NT2/D1 (cell line): ENCODE measurements around the gene ADARB2.

Source experiments
- DNase-seq: peaks from one replicate; pipeline ENCODE4 v3.0.0-alpha.2; 2011; ENCODE audit warnings: low read depth, low spot score
- H3K27me3 ChIP-seq: 2 replicates; pipeline ENCODE4 v1.6.0; 2011; ENCODE audit warnings: mild to moderate bottlenecking; ENCODE audit not compliant: insufficient read length, insufficient read depth
- H3K36me3 ChIP-seq: 2 replicates; pipeline ENCODE4 v1.6.1; 2011; ENCODE audit warnings: mild to moderate bottlenecking, low read length, mixed read lengths; ENCODE audit not compliant: insufficient read depth, insufficient read length
- H3K4me1 ChIP-seq: 2 replicates; pipeline ENCODE4 v1.5.1; 2011; ENCODE audit not compliant: insufficient read depth, insufficient read length
- H3K4me3 ChIP-seq: 2 replicates; pipeline ENCODE4 v1.5.1; 2011; ENCODE audit warnings: low read depth; ENCODE audit not compliant: insufficient read length
- H3K9ac ChIP-seq: 2 replicates; pipeline ENCODE4 v1.6.0; 2011; ENCODE audit warnings: low read depth; ENCODE audit not compliant: insufficient read length
- H3K9me3 ChIP-seq: 2 replicates; pipeline ENCODE4 v1.5.1; 2011; ENCODE audit warnings: mild to moderate bottlenecking, low read length; ENCODE audit not compliant: insufficient read depth
- SUZ12 ChIP-seq: IDR thresholded peaks from 2 replicates; pipeline ENCODE4 v1.6.1; 2011; ENCODE audit not compliant: insufficient read length, insufficient read depth; ENCODE audit errors: extremely low read depth
- YY1 ChIP-seq: IDR thresholded peaks from 2 replicates; pipeline ENCODE4 v1.6.1; 2011; ENCODE audit not compliant: insufficient read length, insufficient read depth
- ZNF274 ChIP-seq: IDR thresholded peaks from 2 replicates; pipeline ENCODE4 v1.6.1; 2011; ENCODE audit warnings: mild to moderate bottlenecking, low read depth, low read length

The ADARB2 gene

GRCh38 chr10:1504940-1505339, 232.4 kb downstream of the ADARB2 start:
- peaks cover 9% of the 10 kb centered on the region; the same call in 1 of the 2 replicates for H3K9me3 ChIP-seq
- no peaks in the 10 kb centered on the region for H3K36me3 ChIP-seq
- DNase-seq, result no peak
- no peaks in the 10 kb centered on the region for H3K4me1 ChIP-seq
- no peak overlapping the region for H3K4me3 ChIP-seq
- H3K27me3 ChIP-seq, result no peaks in the 10 kb centered on the region
- no peak overlapping the region for H3K9ac ChIP-seq
- TF ChIP-seq SUZ12 (no peak), YY1 (no peak), ZNF274 (no peak)

- no peaks in the 10 kb centered on the region for H3K27me3 ChIP-seq
Observed at GRCh38 chr10:1504286-1504685, 233.0 kb downstream of the ADARB2 start.

DNA sequence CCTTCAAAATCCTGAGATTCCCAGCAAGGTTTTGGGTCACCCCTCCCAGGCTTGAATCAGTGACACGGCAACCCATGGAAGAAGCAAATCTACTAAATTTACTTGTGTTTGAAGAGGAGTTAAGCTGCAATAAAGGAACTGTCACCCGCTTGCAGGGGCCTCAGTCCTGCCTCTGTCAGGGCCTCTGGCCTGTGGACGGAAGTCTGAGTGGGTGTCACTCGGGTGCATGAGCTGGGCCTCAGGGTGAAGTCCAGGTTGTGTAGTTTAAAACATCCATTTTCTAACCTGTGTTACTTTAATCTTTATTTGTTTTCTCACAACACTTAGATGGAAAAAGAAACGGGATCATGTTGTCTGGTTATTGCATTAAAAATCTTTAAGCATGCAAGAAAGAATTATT, 234.9 kb downstream of the ADARB2 start:
- peaks cover 9% of the 10 kb centered on the region; the same call in 1 of the 2 replicates for H3K9me3 ChIP-seq
- H3K27me3 ChIP-seq, result no peaks in the 10 kb centered on the region
- no peak overlapping the region for H3K4me3 ChIP-seq
- no peaks in the 10 kb centered on the region for H3K4me1 ChIP-seq
- TF ChIP-seq ZNF274 (no peak), SUZ12 (no peak), YY1 (no peak)
- no peak overlapping the region for H3K9ac ChIP-seq
- no peak for DNase-seq
- no peaks in the 10 kb centered on the region for H3K36me3 ChIP-seq

More at GRCh38 chr10:1504286-1504685, 233.0 kb downstream of the ADARB2 start:
- TF ChIP-seq YY1 (no peak), ZNF274 (no peak), SUZ12 (no peak)
- H3K4me1 ChIP-seq, result no peaks in the 10 kb centered on the region
- no peak overlapping the region for H3K9ac ChIP-seq
- no peak overlapping the region for H3K4me3 ChIP-seq
- peaks cover 9% of the 10 kb centered on the region; the same call in 1 of the 2 replicates for H3K9me3 ChIP-seq
- no peak for DNase-seq
- H3K36me3 ChIP-seq, result no peaks in the 10 kb centered on the region

DNA sequence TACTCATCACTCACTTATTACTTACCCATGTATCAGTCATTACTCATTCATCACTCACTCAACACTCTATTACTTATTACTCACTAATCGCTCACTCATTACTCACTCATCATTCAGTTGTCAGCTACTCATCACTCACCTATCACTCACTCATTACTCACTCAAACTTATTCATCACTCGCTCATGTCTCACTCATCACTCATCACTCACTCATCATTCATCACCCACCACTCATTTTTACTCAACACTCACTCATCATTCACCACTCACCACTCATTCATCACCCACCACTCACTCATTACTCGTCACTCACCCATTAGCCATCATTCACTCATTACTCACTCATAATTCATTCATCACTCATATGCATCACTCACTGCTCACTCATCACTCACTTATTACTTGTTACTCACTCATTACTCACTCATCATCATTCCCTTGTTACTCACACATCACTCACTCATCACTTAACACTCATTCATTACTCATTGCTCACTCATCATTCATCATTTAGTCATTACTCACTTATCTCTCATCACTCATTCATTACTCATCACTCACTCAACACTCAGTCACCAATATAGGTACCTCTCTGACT, 237.9 kb downstream of the ADARB2 start:
- Histone ChIP-seq H3K27me3 (no peaks in the 10 kb centered on the region), H3K9me3 (peaks cover 9% of the 10 kb centered on the region; the same call in 1 of the 2 replicates), H3K4me3 (no peak overlapping the region), H3K36me3 (no peaks in the 10 kb centered on the region), H3K4me1 (no peaks in the 10 kb centered on the region), H3K9ac (no peak overlapping the region)
- TF ChIP-seq YY1, result no peak
- TF ChIP-seq SUZ12, result no peak
- no peak for TF ChIP-seq ZNF274
- DNase-seq, result no peak

DNA sequence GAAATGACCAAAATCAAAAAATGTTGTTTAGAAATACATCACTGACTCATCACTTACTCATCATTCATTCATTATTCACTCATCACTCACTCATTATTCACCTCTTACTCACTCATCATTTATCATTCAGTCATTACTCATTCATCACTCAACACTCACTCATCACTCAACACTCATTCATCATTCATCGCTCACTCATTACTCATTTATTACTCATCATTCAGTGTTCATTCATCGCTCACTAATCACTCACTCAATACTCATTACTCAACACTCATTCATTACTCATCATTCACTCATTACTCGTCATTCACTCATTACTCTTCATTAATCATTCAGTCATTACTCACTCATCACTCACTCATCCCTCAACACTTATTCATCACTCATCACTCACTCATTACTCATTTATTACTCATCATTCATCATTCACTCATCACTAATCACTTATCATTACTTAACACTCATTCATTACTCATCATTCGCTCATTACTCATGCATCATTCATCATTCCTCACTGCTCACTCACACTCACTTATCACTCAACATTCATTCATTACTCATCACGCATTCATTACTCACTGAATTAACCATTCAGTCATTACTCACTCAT, 238.5 kb downstream of the ADARB2 start:
- H3K9ac ChIP-seq, result no peak overlapping the region
- TF ChIP-seq ZNF274, result no peak
- TF ChIP-seq SUZ12, result no peak
- TF ChIP-seq YY1, result no peak
- no peaks in the 10 kb centered on the region for H3K4me1 ChIP-seq
- H3K27me3 ChIP-seq, result no peaks in the 10 kb centered on the region
- H3K9me3 ChIP-seq, result peaks cover 3% of the 10 kb centered on the region; the same call in 1 of the 2 replicates
- no peak for DNase-seq
- H3K4me3 ChIP-seq, result no peak overlapping the region
- H3K36me3 ChIP-seq, result no peaks in the 10 kb centered on the region

- Histone ChIP-seq H3K27me3 (no peaks in the 10 kb centered on the region), H3K9ac (no peak overlapping the region), H3K9me3 (no peaks in the 10 kb centered on the region), H3K36me3 (no peaks in the 10 kb centered on the region), H3K4me3 (no peak overlapping the region), H3K4me1 (no peaks in the 10 kb centered on the region)
- TF ChIP-seq ZNF274 (no peak), YY1 (no peak), SUZ12 (no peak)
- no peak for DNase-seq
Observed at GRCh38 chr10:1495915-1496517, 241.3 kb downstream of the ADARB2 start.

DNA sequence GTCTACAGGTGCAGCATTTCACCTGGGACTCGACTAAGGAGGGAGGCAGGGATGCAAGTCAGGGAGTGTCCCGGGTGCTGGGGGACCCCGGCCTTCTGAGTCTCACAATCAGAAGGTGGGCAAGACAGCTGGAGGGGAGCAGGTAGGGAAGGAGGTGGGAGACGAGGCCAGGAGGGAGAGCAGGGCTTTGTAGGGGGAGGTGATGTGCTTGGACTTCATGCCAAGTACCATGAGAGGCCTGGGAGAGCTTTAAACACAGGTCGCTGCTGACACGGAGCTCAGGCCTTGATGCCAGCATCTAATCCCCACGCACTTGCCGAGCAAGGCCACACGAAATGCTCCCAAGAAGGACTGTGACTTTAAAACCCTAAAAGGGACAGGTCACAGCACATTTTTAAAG, 244.7 kb downstream of the ADARB2 start:
- no peaks in the 10 kb centered on the region for H3K27me3 ChIP-seq
- no peaks in the 10 kb centered on the region for H3K9me3 ChIP-seq
- TF ChIP-seq YY1, result no peak
- TF ChIP-seq SUZ12, result no peak
- TF ChIP-seq ZNF274, result no peak
- DNase-seq, result no peak
- no peak overlapping the region for H3K4me3 ChIP-seq
- H3K9ac ChIP-seq, result no peak overlapping the region
- no peaks in the 10 kb centered on the region for H3K4me1 ChIP-seq
- no peaks in the 10 kb centered on the region for H3K36me3 ChIP-seq
